ENCODE data around the gene FERMT3. TPM values are rescaled to one million over a fixed set of nuclear protein-coding genes. Genes with fewer than 3 reads are reported as not detected.

Gene FERMT3
- polyA plus RNA-seq, 3 donors = 4.3 to 6.8 (median 5.6) TPM

DNA sequence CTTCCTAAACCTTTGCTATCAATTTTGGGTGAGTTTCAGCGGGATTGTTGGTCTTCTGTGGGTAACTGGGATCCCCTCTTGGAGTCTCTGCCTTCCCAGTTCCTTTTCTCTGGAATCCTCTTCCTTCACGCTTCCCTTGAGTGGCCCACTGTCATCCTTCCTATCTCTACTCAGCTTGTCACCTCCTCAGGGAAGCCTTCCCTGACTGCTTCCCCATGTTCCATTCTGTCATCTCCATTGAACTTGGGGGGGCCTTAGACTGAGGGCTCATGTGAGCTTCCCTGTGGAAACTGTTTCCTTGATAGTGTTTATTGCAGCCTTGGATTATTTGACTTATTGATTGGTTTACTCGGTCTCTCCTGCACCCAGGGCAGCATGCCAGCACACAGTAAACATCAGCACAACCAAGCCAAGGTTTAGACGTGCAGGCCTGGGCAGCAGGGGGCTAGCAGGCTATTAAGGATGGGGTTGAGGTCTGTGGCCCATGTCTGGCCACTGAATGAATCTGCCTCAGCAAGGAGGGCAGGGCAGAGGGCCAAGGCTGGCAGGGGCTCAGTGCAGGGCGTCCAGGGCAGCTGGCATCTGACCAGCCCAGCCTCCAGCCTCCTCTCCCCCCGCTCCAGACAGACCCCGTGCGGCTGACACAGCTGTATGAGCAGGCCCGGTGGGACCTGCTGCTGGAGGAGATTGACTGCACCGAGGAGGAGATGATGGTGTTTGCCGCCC, 12.3 kb downstream of the FERMT3 start:
- DNase-seq (ENCODE audit: low read depth in 3 of 3, low spot score in 2 of 3) = no peak

DNA sequence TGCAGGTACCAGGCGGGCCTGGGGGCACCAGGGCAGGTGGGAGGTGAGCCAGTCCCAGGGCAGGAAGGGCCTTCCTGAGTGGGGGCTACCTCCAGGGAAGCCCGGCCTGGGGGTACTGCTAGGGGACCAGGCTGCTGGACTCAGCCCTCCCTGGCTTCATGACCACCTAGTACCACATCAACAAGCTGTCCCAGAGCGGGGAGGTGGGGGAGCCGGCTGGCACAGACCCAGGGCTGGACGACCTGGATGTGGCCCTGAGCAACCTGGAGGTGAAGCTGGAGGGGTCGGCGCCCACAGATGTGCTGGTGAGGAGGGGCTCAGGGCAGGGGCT, 12.8 kb downstream of the FERMT3 start:
- no peak for DNase-seq (ENCODE audit: low read depth in 3 of 3, low spot score in 2 of 3)

- no peak for DNase-seq (ENCODE audit: low read depth in 3 of 3, low spot score in 2 of 3)
Observed at GRCh38 chr11:64219755-64220154, 13.2 kb downstream of the FERMT3 start.

- no peak for DNase-seq (ENCODE audit: low read depth in 3 of 3, low spot score in 2 of 3)
Observed at GRCh38 chr11:64220271-64220670, 13.8 kb downstream of the FERMT3 start.

- DNase-seq (ENCODE audit: low read depth in 3 of 3, low spot score in 2 of 3) = no peak
Observed at GRCh38 chr11:64220798-64221197, 14.3 kb downstream of the FERMT3 start.

DNA sequence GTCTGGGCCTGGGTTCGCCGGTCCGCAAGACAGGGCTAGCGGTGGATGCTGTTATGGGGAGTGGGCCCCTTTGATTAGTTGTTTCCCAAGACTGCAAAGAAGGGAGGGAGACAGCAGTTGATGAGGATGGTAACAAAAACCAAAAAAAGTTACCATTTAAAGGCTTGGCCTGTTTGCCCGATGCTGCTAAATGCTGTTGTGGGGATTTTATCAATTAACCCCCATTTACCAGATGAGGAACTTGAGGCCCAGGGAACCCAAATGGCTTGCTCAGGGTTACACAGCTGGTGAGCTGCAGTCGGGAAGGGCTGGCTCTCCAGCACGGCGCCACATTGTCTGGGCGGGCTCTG, 16.1 kb downstream of the FERMT3 start:
- DNase-seq (ENCODE audit: low read depth in 3 of 3, low spot score in 2 of 3) = no peak

DNA sequence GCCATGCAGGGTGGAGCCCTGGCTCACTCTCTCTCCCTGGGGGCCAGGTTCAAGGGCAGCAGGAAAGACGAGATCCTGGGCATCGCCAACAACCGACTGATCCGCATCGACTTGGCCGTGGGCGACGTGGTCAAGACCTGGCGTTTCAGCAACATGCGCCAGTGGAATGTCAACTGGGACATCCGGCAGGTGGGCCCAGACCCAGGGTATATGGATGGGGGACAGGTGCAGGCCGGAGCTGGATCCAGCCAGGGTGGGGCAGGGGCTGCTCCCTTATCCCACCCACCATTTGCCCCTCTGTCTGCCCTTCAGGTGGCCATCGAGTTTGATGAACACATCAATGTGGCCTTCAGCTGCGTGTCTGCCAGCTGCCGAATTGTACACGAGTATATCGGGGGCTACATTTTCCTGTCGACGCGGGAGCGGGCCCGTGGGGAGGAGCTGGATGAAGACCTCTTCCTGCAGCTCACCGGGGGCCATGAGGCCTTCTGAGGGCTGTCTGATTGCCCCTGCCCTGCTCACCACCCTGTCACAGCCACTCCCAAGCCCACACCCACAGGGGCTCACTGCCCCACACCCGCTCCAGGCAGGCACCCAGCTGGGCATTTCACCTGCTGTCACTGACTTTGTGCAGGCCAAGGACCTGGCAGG, 16.6 kb downstream of the FERMT3 start:
- DNase-seq (ENCODE audit: low read depth in 3 of 3, low spot score in 2 of 3) = no peak

DNA sequence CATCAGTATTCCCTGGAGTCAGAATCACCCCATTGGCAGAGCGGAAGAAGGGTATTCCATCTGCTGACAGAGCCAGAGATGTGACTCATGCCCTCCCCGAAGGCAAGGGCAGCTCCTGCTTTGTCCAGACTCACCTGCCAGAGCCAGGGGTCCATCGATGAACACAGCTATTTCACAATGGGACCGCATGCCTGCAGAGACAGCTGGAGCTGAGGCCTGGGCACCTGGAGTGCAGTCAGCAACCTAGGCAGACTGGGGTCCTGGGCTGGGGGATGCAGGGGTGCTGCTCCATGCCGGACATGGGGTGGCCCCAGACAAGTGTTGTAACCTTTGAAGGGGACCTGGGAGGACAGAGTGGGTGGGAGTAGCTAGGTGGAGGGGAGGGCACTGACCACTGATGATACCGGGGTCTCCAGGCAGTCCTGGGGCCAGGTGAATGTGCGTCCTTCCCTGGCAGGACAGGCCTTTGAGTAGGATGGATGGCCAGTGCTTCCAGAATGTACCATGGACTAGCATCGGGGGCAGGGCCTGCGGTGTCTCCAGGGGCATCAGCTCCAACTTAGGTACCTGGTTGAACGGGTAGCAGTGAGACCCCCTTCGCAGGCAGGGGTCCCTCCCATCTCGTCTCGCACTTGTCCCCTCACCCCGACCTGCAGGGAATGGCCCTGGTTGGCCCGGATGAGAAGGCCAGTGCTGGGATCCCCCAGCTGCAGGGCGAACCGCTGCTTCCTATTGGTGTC, 17.8 kb downstream of the FERMT3 start:
- DNase-seq (ENCODE audit: low read depth in 3 of 3, low spot score in 2 of 3) = no peak

GRCh38 chr11:64224891-64225607, 18.5 kb downstream of the FERMT3 start:
- DNase-seq (ENCODE audit: low read depth in 3 of 3, low spot score in 2 of 3) = no peak

DNA sequence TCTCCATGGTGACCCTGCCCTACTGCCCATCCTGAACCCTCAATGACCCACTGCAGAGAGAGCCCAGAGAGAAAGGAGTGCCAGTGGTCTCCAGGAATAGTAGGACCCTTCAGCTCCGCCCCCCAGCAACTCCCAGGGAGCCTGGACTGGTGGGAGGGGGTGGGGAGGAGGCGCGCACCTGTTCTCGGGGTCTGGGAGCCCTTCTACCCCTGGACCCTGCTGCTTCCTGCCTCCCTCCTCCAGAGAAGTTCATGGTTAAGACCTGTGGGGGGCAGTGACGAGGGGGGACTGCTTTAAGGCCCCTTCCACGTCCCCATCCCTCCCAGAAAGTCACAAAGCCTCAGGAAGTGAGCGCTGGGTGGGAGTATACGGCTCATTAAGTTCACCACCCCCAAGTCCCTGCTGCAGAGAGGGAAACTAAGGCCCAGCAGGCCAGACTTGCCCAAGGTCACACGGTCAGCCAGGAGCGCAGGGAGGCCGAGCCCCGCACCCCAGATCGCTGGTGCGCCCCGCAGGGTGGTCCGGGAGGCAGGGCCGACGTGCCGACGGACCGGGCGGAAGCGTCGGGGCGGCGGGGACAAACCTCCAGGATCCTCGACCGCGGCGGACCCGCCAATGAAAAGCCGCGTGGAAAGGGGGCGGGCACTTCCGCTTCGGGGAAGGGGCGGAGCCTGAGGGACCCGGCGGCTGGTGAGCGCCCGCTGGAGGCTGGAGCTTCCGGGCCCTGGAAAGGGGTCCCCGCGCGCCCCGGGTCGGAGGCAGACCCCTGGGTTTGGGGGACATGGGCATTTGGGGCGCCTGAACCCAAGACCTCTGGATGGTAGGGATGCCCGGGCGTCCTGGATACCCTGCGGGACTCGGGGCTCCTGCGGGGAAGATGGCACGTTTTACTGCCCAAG, 19.3 kb downstream of the FERMT3 start, which contains the start of the genes NUDT22 and TRPT1:
TSS of gene NUDT22 (plus strand) at position 667 of the 899 bp plus-strand sequence. CDS start 379 bp downstream, outside the sequence.
TSS of gene TRPT1 (minus strand) at position 579 of the 899 bp plus-strand sequence. CDS start at position 253, 326 bp downstream.
- peak in 1 of 3 donors; percentile 74 for DNase-seq (ENCODE audit: low read depth in 3 of 3, low spot score in 2 of 3)

DNA sequence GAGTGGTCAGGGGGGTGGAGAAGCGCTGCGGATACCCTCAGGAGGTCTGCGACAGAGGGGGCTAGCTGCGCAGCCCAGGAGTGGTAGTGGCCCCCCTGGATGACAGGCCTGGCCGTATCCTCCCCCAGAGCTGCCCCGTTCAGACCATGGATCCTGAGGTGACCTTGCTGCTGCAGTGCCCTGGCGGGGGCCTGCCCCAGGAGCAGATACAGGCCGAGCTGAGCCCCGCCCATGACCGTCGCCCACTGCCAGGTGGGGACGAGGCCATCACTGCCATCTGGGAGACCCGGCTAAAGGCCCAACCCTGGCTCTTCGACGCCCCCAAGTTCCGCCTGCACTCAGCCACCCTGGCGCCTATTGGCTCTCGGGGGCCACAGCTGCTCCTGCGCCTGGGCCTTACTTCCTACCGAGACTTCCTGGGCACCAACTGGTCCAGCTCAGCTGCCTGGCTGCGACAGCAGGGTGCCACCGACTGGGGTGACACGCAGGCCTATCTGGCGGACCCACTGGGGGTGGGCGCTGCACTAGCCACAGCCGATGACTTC, 20.1 kb downstream of the FERMT3 start:
- no peak for DNase-seq (ENCODE audit: low read depth in 3 of 3, low spot score in 2 of 3)

DNA sequence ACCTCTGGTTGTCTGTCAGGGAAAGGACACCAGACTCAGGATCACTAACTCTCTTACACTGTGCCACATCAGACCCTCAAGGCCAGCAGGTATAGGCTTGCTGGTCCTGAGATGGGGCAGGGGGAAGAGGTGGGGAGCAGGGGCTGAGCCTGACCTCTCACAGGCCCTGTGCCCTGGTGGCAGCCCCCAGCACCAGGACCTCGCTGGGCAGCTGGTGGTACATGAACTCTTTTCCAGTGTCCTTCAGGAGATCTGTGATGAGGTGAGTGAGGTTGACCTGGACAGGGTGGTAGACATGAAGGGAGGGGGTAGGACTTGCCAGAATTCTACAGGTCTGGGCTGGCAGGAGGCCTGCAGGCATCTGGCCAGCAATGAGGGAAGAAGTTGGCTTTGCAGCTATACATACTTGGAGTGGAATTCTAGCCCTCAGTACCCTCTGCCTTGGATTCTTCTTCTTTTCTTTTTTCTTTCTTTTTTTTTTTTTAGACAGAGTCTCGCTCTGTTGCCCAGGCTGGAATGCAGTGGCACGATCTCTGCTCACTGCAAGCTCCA, 21.0 kb downstream of the FERMT3 start:
- no peak for DNase-seq (ENCODE audit: low read depth in 3 of 3, low spot score in 2 of 3)

- DNase-seq (ENCODE audit: low read depth in 3 of 3, low spot score in 2 of 3) = no peak
Observed at GRCh38 chr11:64229090-64229743, 22.7 kb downstream of the FERMT3 start.

GRCh38 chr11:64229744-64230170, 23.2 kb downstream of the FERMT3 start:
- no peak for DNase-seq (ENCODE audit: low read depth in 3 of 3, low spot score in 2 of 3)

DNA sequence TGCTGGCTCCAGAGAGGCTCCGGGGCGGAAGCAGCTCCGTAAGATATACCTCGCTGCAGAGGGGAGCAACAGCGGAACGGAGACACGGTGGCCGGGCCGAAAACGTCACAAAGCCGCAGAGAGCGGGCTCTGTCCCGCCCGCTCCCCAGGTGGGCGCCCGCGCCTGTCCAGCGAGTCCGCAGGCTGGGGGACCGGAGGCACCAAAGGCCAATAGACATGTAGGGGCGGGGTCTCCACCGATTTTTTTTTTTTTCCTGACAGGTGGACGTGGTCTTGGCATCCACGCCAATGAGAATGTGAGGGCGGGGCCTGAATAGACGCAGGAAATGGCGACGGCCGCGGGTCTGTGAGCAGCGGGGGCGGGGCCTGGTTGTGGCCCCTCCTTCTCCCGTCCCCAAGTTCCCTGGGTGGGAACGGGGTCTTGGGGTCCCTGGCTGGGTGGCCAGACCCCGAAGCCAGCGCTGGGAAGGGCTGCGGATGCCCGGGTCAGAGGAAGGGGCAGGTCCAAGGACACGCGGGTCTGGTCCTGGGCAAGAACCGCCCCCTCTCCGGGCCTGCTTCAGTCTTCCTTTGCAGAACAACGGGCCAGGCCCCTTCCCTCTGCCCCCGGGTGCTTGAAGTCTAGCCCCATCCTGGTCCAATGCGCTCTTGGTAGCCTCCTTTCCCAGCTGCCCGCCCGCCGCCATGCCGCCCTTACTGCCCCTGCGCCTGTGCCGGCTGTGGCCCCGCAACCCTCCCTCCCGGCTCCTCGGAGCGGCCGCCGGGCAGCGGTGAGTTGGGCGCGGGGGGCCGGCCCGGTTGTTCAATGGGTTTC, 23.9 kb downstream of the FERMT3 start, which contains the start of gene DNAJC4:
TSS of gene DNAJC4 (plus strand) at position 378 of the 814 bp plus-strand sequence. CDS start at position 685, 307 bp downstream.
- peak; percentile 87 to 94 (median 89) for DNase-seq (ENCODE audit: low read depth in 3 of 3, low spot score in 2 of 3)

DNA sequence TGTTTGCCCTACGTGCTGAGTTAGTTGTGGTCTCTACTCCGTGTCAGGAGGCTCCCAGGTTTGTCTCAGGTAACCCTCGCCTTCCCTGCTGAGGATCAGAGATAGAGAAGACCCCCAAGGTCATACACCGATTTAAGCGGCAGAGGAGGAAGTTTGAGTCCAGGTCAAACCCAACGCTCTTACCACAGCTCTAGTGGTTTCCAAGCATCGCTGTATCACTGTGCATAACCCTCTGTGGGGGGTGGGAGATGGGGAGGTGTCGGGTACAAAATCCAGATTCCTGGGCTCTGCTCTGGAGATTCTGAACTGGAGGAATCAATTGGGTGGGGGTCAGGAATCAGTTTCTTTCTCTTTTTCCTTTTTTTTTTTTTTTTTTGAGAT, 24.5 kb downstream of the FERMT3 start:
- DNase-seq (ENCODE audit: low read depth in 3 of 3, low spot score in 2 of 3) = no peak

DNA sequence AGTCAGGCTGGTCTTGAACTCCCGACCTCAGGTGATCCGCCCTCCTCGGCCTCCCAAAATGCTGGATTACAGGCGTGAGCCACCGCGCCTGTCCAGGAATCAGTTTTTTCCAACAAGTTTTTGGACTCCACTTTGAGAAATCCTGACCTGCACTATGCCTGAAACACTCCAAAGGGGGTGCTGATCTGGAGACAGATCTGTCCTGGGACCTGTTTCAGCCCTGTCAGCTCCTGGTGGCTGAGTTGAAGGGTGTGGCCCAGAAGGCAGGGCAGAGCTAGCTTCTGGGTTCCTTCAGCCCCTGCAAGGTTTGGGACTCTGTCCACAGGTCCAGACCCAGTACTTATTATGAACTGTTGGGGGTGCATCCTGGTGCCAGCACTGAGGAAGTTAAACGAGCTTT, 25.0 kb downstream of the FERMT3 start:
- no peak for DNase-seq (ENCODE audit: low read depth in 3 of 3, low spot score in 2 of 3)
